KOPT-K1 (cell line): Measurements from ENCODE around the gene ABAT.

Experiments used
- H3K27ac ChIP-seq: fragments of 200-600 bp; sonication (generic); 2 replicates; pipeline ENCODE4 v1.5.1; 2016; ENCODE audit warnings: antibody characterized with exemption, mild to moderate bottlenecking, low read depth, low read length; ENCODE audit not compliant: poor library complexity, severe bottlenecking
- H3K36me3 ChIP-seq: fragments of 200-600 bp; sonication (generic); 2 replicates; pipeline ENCODE4 v1.5.1; 2017; ENCODE audit warnings: antibody characterized with exemption, mild to moderate bottlenecking, low read length, moderate library complexity; ENCODE audit not compliant: insufficient read depth
- H3K9me3 ChIP-seq: fragments of 200-600 bp; sonication (generic); 2 replicates; pipeline ENCODE4 v1.5.1; 2017; ENCODE audit warnings: antibody characterized with exemption, low read length, mild to moderate bottlenecking; ENCODE audit not compliant: insufficient read depth, poor library complexity, severe bottlenecking

ABAT gene

DNA sequence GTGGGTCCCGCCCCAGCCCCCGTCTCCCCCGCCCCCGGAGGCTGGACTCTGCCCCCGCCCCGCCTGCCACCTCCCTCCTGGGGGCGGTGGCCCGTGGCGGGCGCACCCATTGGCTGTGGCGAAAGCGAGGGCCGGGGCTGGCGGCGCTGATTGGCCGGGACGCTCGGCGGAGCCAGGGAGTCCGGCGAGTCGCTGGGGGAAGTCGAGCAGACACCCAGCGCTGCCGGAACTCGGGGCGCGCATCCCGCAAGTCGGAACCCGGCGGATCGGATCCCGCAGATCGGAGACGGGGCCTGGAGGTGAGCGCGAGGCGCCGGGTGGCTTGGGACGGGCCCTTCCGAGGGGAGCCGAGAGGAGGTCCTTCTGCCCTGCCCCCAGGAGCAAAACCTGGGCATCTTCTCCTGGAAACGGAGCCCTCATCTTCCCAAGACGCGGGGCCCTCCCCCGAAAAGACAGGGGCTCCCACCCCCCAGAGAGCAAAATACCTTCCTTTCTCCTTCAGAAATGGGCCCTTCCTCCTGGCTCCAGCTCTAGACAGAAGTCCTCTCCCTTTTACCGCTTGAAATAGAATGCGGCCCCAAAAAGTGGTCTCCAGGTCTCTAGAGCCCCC, at the start of gene ABAT:
ABAT (plus strand) TSS at position 205 of the 610 bp plus-strand sequence. CDS start 61,123 bp downstream, outside the sequence.
- H3K36me3 ChIP-seq, result no peaks in the 10 kb centered on the region
- H3K27ac ChIP-seq, result peak within 1 kb of the TSS; percentile 44
- H3K9me3 ChIP-seq, result peaks cover 3% of the 10 kb centered on the region

DNA sequence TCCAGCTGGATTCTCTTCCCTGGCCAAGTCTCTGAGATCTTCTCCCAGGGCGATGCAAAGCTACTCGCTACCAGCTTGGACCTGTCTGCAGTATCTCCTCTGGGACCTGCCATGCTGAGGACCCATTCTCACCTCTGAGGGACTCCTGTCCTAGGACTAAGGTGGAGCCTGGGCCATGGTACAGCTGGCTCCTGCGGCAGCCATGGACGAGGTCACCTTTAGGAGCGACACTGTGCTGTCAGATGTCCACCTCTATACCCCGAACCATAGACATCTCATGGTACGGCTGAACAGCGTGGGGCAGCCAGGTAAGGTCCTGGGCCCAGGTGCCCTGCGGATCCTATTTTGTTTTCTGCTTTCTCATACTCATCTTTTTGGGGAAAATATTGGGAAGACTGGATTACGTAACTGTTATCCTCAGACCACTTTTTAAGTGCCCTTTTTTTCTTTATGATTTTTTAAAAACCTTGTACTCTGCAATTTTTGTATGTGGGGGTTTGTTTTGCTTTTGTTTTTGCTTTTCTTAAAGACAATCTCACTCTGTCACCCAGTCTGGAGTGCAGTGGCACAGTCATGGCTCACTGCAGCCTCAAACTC, 48.8 kb upstream of the ABAT start:
- H3K27ac ChIP-seq, result no peak overlapping the region
- H3K36me3 ChIP-seq, result peaks cover 64% of the 10 kb centered on the region
- no peaks in the 10 kb centered on the region for H3K9me3 ChIP-seq

DNA sequence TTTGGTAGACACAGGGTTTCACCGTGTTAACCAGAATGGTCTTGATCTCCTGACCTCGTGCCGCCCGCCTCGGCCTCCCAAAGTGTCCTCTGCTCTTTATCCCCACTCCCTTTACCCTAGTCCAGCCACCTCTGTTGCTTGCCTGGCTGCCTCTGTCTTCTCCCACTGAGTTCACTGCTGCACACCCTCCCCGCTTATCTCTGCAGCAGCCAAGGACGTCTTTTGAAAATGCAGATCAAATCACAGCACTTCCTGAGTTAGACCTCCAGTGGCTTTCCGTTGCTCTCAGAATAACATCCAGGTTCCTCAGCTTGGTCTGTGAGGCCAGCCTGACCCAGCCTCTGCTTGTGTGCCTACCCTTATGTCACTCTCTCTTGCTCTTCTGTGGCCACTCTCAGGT, 47.5 kb upstream of the ABAT start:
- no peaks in the 10 kb centered on the region for H3K9me3 ChIP-seq
- no peak overlapping the region for H3K27ac ChIP-seq
- H3K36me3 ChIP-seq, result peaks cover 78% of the 10 kb centered on the region

DNA sequence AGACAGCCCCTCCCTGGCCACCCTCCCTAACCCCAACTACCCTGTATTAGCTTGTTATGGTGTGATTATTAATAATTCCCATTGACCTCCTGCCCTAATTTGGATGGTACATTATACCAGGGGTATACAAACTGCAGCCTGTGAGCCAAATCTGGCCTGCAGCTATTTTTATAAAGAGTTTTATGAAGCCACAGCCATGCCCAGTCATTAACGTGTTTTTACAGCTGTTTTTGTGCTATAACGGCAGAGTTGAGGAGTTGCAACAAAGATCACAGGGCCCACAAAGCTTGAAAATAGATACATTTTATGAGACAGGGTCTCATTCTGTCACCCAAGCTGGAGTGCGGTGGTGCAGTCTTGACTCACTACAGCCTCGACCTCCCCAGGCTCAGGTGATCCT, 47.0 kb upstream of the ABAT start:
- Histone ChIP-seq H3K27ac (no peak overlapping the region), H3K36me3 (peaks cover 83% of the 10 kb centered on the region), H3K9me3 (no peaks in the 10 kb centered on the region)

DNA sequence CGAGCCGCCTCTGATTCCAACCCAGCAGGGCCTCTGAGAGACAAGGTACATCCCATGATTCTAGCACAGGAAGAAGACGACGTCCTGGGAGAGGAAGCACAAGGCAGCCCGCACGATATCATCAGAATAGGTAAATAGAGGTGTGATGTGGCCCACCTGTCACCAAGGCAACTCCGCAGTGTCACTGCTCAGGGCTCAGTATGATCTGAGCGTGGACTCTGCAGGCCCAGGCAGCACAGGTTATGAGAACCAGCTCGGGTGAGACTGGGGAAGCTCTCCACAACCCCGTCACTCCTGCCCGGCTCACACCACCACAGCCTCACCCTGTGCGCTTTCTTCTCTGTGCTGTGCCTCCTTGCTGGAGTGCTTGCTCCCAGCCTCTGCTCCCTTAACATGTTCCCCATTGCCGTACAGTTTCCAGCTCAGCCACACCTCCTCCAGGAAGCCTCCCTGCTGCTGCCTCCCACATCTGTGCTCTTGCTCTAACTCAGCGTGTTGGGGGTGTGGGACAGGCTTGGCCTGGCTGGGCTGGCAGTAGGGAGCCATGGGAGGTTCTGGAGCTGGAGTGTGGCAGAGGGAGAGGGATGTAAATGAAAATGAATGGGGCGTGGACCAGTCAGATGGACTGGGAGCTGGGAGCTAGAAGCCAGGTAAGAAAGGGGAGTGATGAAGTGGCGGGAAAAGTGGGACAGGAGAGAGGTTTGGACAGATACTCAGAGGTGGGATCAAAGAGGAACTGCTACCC, 45.3 kb upstream of the ABAT start:
- Histone ChIP-seq H3K27ac (no peak overlapping the region), H3K36me3 (peaks cover 95% of the 10 kb centered on the region), H3K9me3 (no peaks in the 10 kb centered on the region)

DNA sequence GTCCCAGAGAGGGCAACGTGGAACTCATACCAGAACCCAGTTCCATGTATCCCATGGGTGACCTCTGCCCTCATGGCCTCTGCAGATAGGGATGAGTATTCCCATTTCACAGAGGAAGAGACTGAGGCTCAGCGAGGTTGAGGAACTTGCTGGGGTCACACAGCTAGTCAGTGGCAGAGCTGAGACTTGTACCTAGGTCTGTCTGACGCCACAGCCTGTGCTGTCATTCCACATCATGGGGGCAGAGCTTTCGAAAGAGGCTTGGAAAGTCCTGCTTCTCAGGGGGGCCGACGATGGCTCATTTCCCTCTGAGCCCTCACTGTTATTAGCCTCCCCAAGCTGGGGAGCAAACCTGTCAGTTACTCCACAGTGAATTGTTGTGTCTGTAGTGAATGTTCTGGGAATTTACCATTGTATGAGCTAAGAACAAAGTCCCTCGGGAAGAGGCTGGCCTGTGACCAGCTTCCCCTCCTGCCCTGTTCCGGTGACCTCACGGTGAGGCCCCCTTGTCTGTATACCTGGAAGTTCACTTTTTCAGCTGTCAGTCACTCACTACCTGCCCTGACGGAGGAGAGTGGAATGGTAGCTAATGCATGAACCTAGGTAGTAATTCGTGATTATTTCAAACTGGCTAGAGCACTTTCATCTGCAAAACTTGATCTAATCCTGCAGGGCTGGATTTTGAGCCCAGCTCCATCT, 44.0 kb upstream of the ABAT start:
- peaks cover 96% of the 10 kb centered on the region for H3K36me3 ChIP-seq
- H3K9me3 ChIP-seq, result no peaks in the 10 kb centered on the region
- no peak overlapping the region for H3K27ac ChIP-seq

DNA sequence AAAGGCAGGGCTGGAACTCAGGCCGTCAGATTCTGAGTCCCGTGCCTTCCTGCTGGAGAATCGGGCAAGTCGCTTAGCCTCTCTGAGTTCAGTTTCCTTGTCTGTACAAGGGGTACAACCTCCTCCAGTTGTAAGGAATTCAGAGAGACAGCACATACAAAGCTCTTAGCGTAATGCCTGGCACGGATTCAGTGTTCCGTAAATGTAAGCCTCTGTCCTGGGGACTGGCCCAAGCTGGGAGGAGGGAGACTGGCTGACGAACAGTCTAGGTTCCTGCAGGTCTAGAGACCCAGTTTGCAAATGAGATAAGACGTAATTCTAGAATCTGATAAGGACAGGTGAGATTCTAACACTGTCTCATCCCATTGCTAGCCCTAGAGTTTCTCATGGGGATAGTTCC, 43.0 kb upstream of the ABAT start:
- Histone ChIP-seq H3K9me3 (no peaks in the 10 kb centered on the region), H3K36me3 (peaks cover 96% of the 10 kb centered on the region), H3K27ac (no peak overlapping the region)

DNA sequence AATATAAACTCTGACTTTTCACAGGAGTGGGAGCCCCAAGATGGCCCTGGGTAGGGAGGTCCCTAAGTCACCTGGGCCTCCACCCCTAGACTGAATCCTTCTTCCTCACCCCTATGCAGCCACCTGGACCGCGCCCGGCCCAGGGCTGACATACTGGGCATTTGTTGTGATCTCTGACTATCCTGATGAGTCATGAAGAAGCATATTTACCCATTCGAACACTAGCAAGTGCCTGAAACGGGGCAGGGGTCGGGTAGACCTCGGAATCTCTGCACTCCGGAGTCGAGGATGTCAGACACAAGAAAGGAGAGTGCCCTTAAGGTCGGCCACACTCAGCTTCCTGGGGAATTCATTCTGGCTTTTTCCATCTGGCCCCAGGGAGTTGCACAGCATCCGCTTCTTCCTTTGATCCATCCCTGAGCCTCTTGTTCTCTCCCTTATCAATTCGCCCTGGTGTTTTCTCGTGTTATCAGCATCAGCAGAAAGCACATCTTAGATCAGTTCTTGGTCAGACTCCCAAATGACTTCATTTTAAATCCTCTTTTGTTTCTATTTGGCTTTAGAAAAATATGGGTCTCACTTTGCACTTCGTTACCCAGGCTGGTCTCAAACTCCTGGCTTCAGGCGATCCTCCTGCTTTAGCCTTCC, 42.5 kb upstream of the ABAT start:
- no peaks in the 10 kb centered on the region for H3K9me3 ChIP-seq
- no peak overlapping the region for H3K27ac ChIP-seq
- H3K36me3 ChIP-seq, result peaks cover 97% of the 10 kb centered on the region

DNA sequence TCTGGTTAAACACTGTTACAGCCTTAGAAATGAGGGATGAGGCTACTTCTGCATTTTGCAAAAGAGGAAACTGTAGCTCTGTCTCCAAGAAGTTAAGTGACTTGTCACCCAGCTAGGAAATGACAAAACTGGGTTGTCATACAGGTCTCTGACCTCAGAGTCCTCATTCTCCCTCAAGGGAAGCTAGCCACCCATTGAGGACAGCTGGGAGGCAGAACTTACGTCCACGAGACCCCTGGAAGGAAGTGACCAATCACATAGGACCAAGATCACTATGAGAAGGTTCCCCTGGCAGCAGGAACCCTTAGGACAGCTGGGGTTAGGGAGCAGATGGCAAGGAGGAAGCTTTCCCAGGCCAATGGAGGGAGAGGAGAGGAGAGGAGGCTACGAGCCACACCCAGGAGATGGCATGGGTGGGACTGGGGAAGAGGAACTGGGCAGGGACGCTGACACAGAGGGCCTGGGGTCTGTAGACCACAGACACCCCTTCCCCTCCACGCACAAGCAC, 41.7 kb upstream of the ABAT start:
- H3K9me3 ChIP-seq, result no peaks in the 10 kb centered on the region
- no peak overlapping the region for H3K27ac ChIP-seq
- H3K36me3 ChIP-seq, result peaks cover 96% of the 10 kb centered on the region

DNA sequence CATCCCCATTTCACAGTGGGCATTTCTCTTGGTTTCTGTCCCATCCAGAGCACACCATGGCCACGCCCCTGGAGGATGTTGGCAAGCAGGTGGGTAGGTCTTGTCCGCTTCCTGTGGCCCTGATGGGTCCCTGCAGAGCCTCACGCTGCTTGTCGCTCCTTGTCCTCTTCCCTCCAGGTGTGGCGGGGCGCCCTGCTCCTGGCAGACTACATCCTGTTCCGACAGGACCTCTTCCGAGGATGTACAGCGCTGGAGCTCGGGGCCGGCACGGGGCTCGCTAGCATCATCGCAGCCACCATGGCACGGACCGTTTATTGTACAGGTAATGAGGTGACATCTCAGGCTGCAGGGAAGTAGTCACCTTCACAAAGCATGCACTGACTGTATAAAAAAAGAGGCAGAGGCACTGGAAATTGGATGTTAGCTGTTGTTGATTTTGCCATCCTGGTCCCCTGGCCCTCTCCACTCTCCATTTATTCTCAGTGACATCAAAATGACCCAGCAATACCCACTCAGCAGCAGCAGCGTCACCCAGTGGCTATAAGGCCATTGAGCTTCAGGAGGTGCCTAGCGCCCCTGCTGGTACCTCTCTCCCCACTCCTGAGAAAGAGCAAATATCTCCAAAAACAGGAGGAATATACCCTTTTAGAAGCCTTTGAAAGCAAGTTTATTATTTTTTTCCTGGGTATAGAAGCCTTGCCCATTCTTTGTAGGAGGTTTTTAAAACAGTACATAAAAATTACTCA, 39.3 kb upstream of the ABAT start:
- H3K9me3 ChIP-seq, result no peaks in the 10 kb centered on the region
- peaks cover 96% of the 10 kb centered on the region for H3K36me3 ChIP-seq
- no peak overlapping the region for H3K27ac ChIP-seq

DNA sequence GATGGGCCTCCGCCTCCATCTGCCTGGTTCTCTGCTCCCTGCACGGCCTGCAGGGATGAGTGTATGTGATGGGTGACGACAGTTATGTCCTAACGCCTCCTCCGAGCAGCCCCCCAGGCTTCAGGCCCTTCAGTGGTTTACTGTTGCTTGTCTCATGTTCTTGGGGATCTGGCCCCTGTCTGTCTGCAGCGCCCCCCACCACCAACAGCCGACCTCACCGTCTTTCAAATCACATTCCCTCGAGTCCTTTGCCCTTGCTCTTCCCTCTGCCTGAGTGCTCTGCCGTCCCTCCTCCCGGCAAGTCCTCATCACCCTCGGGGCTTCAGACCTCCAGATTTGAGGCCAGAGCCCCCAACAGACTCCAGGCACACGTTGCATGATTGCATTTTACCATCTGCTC, 34.7 kb upstream of the ABAT start:
- no peak overlapping the region for H3K27ac ChIP-seq
- no peaks in the 10 kb centered on the region for H3K9me3 ChIP-seq
- H3K36me3 ChIP-seq, result peaks cover 94% of the 10 kb centered on the region

DNA sequence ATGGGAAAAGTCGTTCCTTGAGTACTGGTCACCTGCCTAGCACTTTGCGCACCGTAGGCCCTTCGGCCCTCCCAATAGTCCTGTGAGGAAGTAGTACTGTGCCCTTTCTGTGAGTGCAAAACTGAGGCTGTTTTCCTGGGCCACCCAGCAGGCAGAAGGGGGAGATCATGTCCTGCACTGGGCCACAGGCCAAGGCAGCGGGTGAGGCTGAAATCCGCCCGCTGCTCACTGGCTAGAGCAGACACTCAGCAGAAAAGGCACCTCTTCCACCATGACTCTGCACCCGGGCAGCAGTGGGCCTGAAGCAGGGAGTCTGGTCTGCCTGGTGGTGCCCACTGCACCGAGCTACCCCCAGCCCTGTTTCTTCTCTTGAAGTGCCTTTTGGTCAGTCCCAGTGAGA, 32.7 kb upstream of the ABAT start:
- H3K36me3 ChIP-seq, result peaks cover 94% of the 10 kb centered on the region
- no peak overlapping the region for H3K27ac ChIP-seq
- no peaks in the 10 kb centered on the region for H3K9me3 ChIP-seq

DNA sequence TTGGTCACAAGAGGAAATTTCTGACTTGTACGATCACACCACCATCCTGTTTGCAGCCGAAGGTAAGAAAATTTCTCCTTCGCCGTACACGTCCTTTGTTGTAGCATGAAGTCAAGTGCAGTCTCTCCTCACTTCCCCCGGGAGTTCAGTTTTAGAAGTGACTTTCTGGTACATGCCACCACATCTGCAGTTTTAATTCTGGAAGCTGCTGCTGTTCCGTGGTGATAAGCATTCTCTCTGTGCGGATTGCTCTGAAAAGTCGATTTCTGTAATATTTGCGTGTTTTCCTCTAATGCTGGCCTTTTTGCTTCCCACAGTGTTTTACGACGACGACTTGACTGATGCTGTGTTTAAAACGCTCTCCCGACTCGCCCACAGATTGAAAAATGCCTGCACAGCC, 32.3 kb upstream of the ABAT start:
- peaks cover 94% of the 10 kb centered on the region for H3K36me3 ChIP-seq
- H3K27ac ChIP-seq, result no peak overlapping the region
- H3K9me3 ChIP-seq, result no peaks in the 10 kb centered on the region
